HCT116 (cell line): ENCODE measurements around the gene SLFNL1. TPM values are rescaled to one million over a fixed set of nuclear protein-coding genes. Genes with fewer than 3 reads are reported as not detected.

Experiments
- ATAC-seq: fragments of 200-7000 bp; cut with Tn5 transposase; 2 replicates; pipeline ENCODE4 v1.9.1; 2020; ENCODE audit warnings: mild to moderate bottlenecking, moderate library complexity
- BruUV-seq: library from RNA; stranded (reverse); fragments of 400-500 nt; replicated peaks from 2 replicates; lab custom pipeline; 2021; lab: Mats Ljungman, UMichigan
- CTCF ChIA-PET: fragments of 300-600 bp; sonication (Branson Sonifier 250); formaldehyde crosslinking; loops from one replicate; lab custom pipeline; 2021; ENCODE audit warnings: antibody characterized with exemption; lab: Charles Lee
- POLR2A ChIA-PET: fragments of 300-600, 350-600 bp; sonication (Branson Sonifier 250); formaldehyde crosslinking; loops from one replicate; lab custom pipeline; 2021; ENCODE audit warnings: antibody characterized with exemption; lab: Charles Lee
- RAD21 ChIA-PET, 2 experiments: fragments of 300-600 bp; sonication (Branson Sonifier 250); formaldehyde crosslinking; loops; one replicate each; lab custom pipeline; 2023; ENCODE audit warnings: low total read pairs in 2 of 2; ENCODE audit not compliant: uncharacterized antibody in 2 of 2, unreplicated experiment in 2 of 2, low non-redundant PET in 1 of 2; lab: Charles Lee
- DNase-seq: peaks from one replicate; pipeline ENCODE4 v3.0.0-alpha.2; 2010; ENCODE audit warnings: low read depth, low spot score
- H2AFZ ChIP-seq: fragments of 200-600 bp; shearing (Covaris generic), sonication (generic); 2 replicates; pipeline ENCODE4 v1.6.1; 2017; ENCODE audit warnings: low read depth, mixed run types, mixed read lengths, antibody characterized with exemption, low read length; ENCODE audit not compliant: poor library complexity, severe bottlenecking
- H3K27ac ChIP-seq: 2 replicates; pipeline ENCODE4 v1.5.1; 2012; ENCODE audit warnings: low read depth, low read length
- H3K27me3 ChIP-seq: fragments of 200-600 bp; sonication (generic); 2 replicates; pipeline ENCODE4 v1.6.1; 2016; ENCODE audit warnings: mixed run types, low read length, mixed read lengths; ENCODE audit not compliant: insufficient read depth
- H3K36me3 ChIP-seq, 2 experiments: fragments of 200-500 bp in 1 of 2; fragments of 200-600 bp in 1 of 2; sonication (Bioruptor generic) in 1 of 2; sonication (generic) in 1 of 2; 2 replicates each; pipeline versions ENCODE4 v1.5.1 to v1.6.1; 2014 to 2016; ENCODE audit warnings: low read length in 2 of 2, inconsistent platforms in 1 of 2, mixed read lengths in 1 of 2, mixed run types in 1 of 2; ENCODE audit not compliant: insufficient read depth in 2 of 2, control insufficient read depth in 1 of 2
- H3K4me1 ChIP-seq, 2 experiments: fragments of 200-600 bp in 1 of 2; sonication (generic) in 1 of 2; 2 replicates each; pipeline versions ENCODE4 v1.5.1 to v1.6.1; 2012 to 2017; ENCODE audit warnings: low read length in 2 of 2, inconsistent platforms in 1 of 2, mild to moderate bottlenecking in 1 of 2, mixed read lengths in 1 of 2, mixed run types in 1 of 2, moderate library complexity in 1 of 2; ENCODE audit not compliant: insufficient read depth in 2 of 2, control insufficient read depth in 1 of 2
- H3K4me2 ChIP-seq: fragments of 200-600 bp; sonication (generic); 2 replicates; pipeline ENCODE4 v1.6.1; 2017; ENCODE audit warnings: mixed run types, low read length, mixed read lengths
- H3K4me3 ChIP-seq, 2 experiments: fragments of 200-600 bp in 1 of 2; sonication (generic) in 1 of 2; replicated peaks in 1 of 2; 2 replicates each; pipeline ENCODE4 v1.5.1; 2011 to 2016; ENCODE audit warnings: low read length in 2 of 2, control low read depth in 1 of 2, low read depth in 1 of 2, mild to moderate bottlenecking in 1 of 2, mixed read lengths in 1 of 2, mixed run types in 1 of 2
- H3K79me2 ChIP-seq: fragments of 200-600 bp; sonication (generic); 2 replicates; pipeline ENCODE4 v1.6.1; 2017; ENCODE audit warnings: mild to moderate bottlenecking, mixed run types, low read length, moderate library complexity, mixed read lengths; ENCODE audit not compliant: insufficient read depth
- H3K9ac ChIP-seq: fragments of 200-600 bp; sonication (generic); 2 replicates; pipeline ENCODE4 v1.6.1; 2016; ENCODE audit warnings: low read length, mixed read lengths
- H3K9me2 ChIP-seq: fragments of 200-600 bp; sonication (generic), shearing (Covaris generic); 2 replicates; pipeline ENCODE4 v1.6.1; 2017; ENCODE audit warnings: mixed run types, mild to moderate bottlenecking, moderate library complexity; ENCODE audit not compliant: insufficient read depth
- H3K9me3 ChIP-seq, 2 experiments: fragments of 200-500 bp in 1 of 2; fragments of 200-600 bp in 1 of 2; sonication (Bioruptor generic) in 1 of 2; sonication (generic) in 1 of 2; 2 replicates each; pipeline ENCODE4 v1.6.1; 2014 to 2017; ENCODE audit warnings: low read length in 2 of 2, mixed read lengths in 2 of 2, inconsistent platforms in 1 of 2, low read depth in 1 of 2, mild to moderate bottlenecking in 1 of 2, mixed run types in 1 of 2, moderate library complexity in 1 of 2; ENCODE audit not compliant: control insufficient read depth in 1 of 2, insufficient read depth in 1 of 2
- H4K20me1 ChIP-seq: fragments of 200-600 bp; sonication (generic), shearing (Covaris generic); 2 replicates; pipeline ENCODE4 v1.6.1; 2017; ENCODE audit warnings: mixed run types, mild to moderate bottlenecking, moderate library complexity; ENCODE audit not compliant: insufficient read depth
- CBX3 ChIP-seq: IDR thresholded peaks from 2 replicates; pipeline ENCODE4 v1.6.1; 2012; ENCODE audit warnings: low read depth
- CEBPB ChIP-seq: IDR thresholded peaks from 2 replicates; pipeline ENCODE4 v1.6.1; 2012; ENCODE audit warnings: low read depth
- EGR1 ChIP-seq: IDR thresholded peaks from 2 replicates; pipeline ENCODE4 v1.6.1; 2012; ENCODE audit warnings: low read depth
- EZH2phosphoT487 ChIP-seq: fragments of 200-600 bp; IDR thresholded peaks from 2 replicates; pipeline ENCODE4 v1.6.1; 2018; ENCODE audit warnings: antibody characterized with exemption, borderline replicate concordance
- FOSL1 ChIP-seq: IDR thresholded peaks from 2 replicates; pipeline ENCODE4 v1.6.1; 2012; ENCODE audit warnings: low read depth
- JUND ChIP-seq: IDR thresholded peaks from 2 replicates; pipeline ENCODE4 v1.6.1; 2012
- MAX ChIP-seq: IDR thresholded peaks from 2 replicates; pipeline ENCODE4 v1.6.1; 2012
- POLR2A ChIP-seq: IDR thresholded peaks from 2 replicates; pipeline ENCODE4 v1.7.0; 2011; ENCODE audit warnings: borderline replicate concordance; ENCODE audit not compliant: insufficient read depth, insufficient read length; ENCODE audit errors: extremely low read depth
- POLR2AphosphoS5 ChIP-seq: IDR thresholded peaks from 2 replicates; pipeline ENCODE4 v1.6.1; 2011; ENCODE audit warnings: mild to moderate bottlenecking, low read depth, low read length, moderate library complexity
- RAD21 ChIP-seq: IDR thresholded peaks from 2 replicates; pipeline ENCODE4 v1.6.1; 2012; ENCODE audit warnings: low read depth, mild to moderate bottlenecking
- REST ChIP-seq: IDR thresholded peaks from 2 replicates; pipeline ENCODE4 v1.6.1; 2012; ENCODE audit warnings: low read depth
- SIN3A ChIP-seq: IDR thresholded peaks from 2 replicates; pipeline ENCODE4 v1.6.1; 2012; ENCODE audit warnings: low read depth
- SP1 ChIP-seq: IDR thresholded peaks from 2 replicates; pipeline ENCODE4 v1.6.1; 2012; ENCODE audit warnings: low read depth
- YY1 ChIP-seq: IDR thresholded peaks from 2 replicates; pipeline ENCODE4 v1.6.1; 2011; ENCODE audit warnings: low read length, low read depth, moderate library complexity, mild to moderate bottlenecking; ENCODE audit not compliant: insufficient replicate concordance; ENCODE audit errors: extremely low read depth
- ZBTB33 ChIP-seq: IDR thresholded peaks from 2 replicates; pipeline ENCODE4 v1.6.1; 2011; ENCODE audit warnings: mild to moderate bottlenecking, low read length, moderate library complexity; ENCODE audit not compliant: insufficient replicate concordance; ENCODE audit errors: extremely low read depth
- ZFX ChIP-seq: fragments of 450-650 bp; IDR thresholded peaks from 2 replicates; pipeline ENCODE4 v1.6.1; 2017
- ZNF274 ChIP-seq: fragments of 200-500 bp; sonication (Bioruptor generic); IDR thresholded peaks from 2 replicates; pipeline ENCODE4 v1.6.1; 2014; ENCODE audit warnings: mild to moderate bottlenecking, low read depth, low read length, inconsistent platforms
- intact Hi-C: fragments of 100-400 bp; cut with micrococcal nuclease; formaldehyde crosslinking; loops from 2 replicates; pipeline ENCODE4 v1.10.0; 2022
- total RNA-seq: library from RNA; stranded (reverse); gene quantifications from one replicate; pipeline ENCODE4 v1.2.1, GENCODE V29; 2021; ENCODE audit not compliant: unreplicated experiment

SLFNL1 gene
- total RNA-seq, 1 experiment from 2014 or later = 0.20 TPM

DNA sequence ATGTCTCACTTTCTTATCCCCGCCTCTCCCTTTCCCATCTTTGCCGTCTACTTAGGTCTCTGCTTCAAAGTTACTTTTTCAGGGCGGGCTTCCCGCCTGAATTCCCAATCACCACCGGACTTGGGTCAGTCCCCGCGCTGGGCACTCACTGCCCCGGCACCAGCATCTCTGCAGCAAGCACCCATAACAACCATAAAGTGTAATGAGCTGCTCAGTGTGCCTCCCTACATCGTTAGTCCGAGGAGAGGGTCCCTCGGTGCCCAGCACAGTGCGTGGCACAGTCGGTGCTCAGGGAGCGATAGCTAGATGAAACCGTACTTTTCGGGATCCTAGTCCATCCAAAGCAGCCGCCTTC is 42.7 kb downstream of the SLFNL1 start (continued):
- TF ChIP-seq MAX (no peak), ZNF274 (no peak), FOSL1 (no peak), SIN3A (no peak), CBX3 (no peak)

- no peak overlapping the region for H3K9ac ChIP-seq
- H3K27ac ChIP-seq = no peak overlapping the region
- H3K9me2 ChIP-seq = no peaks in the 10 kb centered on the region
- ATAC-seq = no peak
- H3K4me3 ChIP-seq = no peak overlapping the region
- ChIA-PET RAD21 (no interaction called here), POLR2A (no interaction called here), CTCF (no interaction called here)
- no TSS peak for BruUV-seq
- H3K4me2 ChIP-seq = no peak overlapping the region
- H4K20me1 ChIP-seq = peaks cover 7% of the 10 kb centered on the region; the same call in 1 of the 2 replicates
- H3K36me3 ChIP-seq = peaks cover 0 to under 1% of the 10 kb centered on the region in 2 experiments; a peak in 1 of 4 replicates
- peaks cover 7 to 45% of the 10 kb centered on the region in 2 experiments; a peak in 3 of 4 replicates for H3K4me1 ChIP-seq
- no peaks in the 10 kb centered on the region for H3K9me3 ChIP-seq
- H2AFZ ChIP-seq = no peak overlapping the region
- no peak for DNase-seq
- no peaks in the 10 kb centered on the region for H3K27me3 ChIP-seq
- intact Hi-C loops = no loop called here
- TF ChIP-seq CBX3 = no peak
- no peak for TF ChIP-seq SP1
- no peak for TF ChIP-seq ZFX
- TF ChIP-seq EZH2phosphoT487 = no peak
- TF ChIP-seq CEBPB = no peak
- no peak for TF ChIP-seq POLR2A
- no peak for TF ChIP-seq RAD21
- TF ChIP-seq FOSL1 = no peak
- no peak for TF ChIP-seq SIN3A
- TF ChIP-seq JUND = no peak
- no peak for TF ChIP-seq YY1
- no peak for TF ChIP-seq ZBTB33
- TF ChIP-seq POLR2AphosphoS5 = no peak
- TF ChIP-seq REST = no peak
- no peak for TF ChIP-seq EGR1
- H3K79me2 ChIP-seq = peaks cover 28% of the 10 kb centered on the region
Observed at GRCh38 chr1:40977716-40978115, 43.8 kb downstream of the SLFNL1 start.
